ENCODE measurements around the gene PI4K2A.
"Not testable (repeated sequence)": the region's sequence is repeated elsewhere in the genome, so short reads cannot be mapped to it uniquely, and the experiment has no call there.

Gene PI4K2A

GRCh38 chr10:97675222-97675621 is 34.8 kb downstream of the PI4K2A start:
- DNase-seq: no peak

GRCh38 chr10:97676770-97677581 is 36.5 kb downstream of the PI4K2A start:
- DNase-seq: peak; percentile 42

GRCh38 chr10:97679594-97679993 is 39.1 kb downstream of the PI4K2A start:
- no peak for DNase-seq

GRCh38 chr10:97682042-97682441 is 41.6 kb downstream of the PI4K2A start:
- no peak for DNase-seq

- DNase-seq: no peak
These were observed 43.3 kb downstream of the PI4K2A start for GRCh38 chr10:97683556-97684367.

- not testable (repeated sequence) for DNase-seq
These were observed 43.9 kb downstream of the PI4K2A start for GRCh38 chr10:97684368-97684713.

- no peak for DNase-seq
These were observed 44.5 kb downstream of the PI4K2A start for GRCh38 chr10:97684866-97685394.

GRCh38 chr10:97685395-97685958 is 45.0 kb downstream of the PI4K2A start:
- DNase-seq: no peak

GRCh38 chr10:97686301-97686961 is 46.0 kb downstream of the PI4K2A start:
- DNase-seq: no peak

GRCh38 chr10:97686962-97687784 is 46.7 kb downstream of the PI4K2A start, which contains the start of gene AVPI1:
Gene AVPI1, minus strand, starts transcription at chr10:97687241. Its CDS starts 7,336 bp downstream, at chr10:97679905.
- DNase-seq: peak; percentile 95

- no peak for DNase-seq
These were observed 47.6 kb downstream of the PI4K2A start for GRCh38 chr10:97687785-97688781.

- no peak for DNase-seq
These were observed 49.1 kb downstream of the PI4K2A start for GRCh38 chr10:97689559-97690020.

- DNase-seq: no peak
These were observed 49.7 kb downstream of the PI4K2A start for GRCh38 chr10:97690133-97690532.

GRCh38 chr10:97698072-97698655 is 57.7 kb downstream of the PI4K2A start:
- not testable (repeated sequence) for DNase-seq

GRCh38 chr10:97701438-97702069 is 61.1 kb downstream of the PI4K2A start:
- peak; percentile 26 for DNase-seq

- DNase-seq: no peak
These were observed 63.1 kb downstream of the PI4K2A start for GRCh38 chr10:97703398-97704067.

GRCh38 chr10:97704341-97704740 is 63.9 kb downstream of the PI4K2A start:
- no peak for DNase-seq

GRCh38 chr10:97705006-97705670 is 64.7 kb downstream of the PI4K2A start:
- DNase-seq: no peak

Data from effector CD4-positive, alpha-beta T cell (primary cell).